GM18861 (cell line): ENCODE data around the gene SPATA13.
"Not testable (repeated sequence)": the region's sequence is repeated elsewhere in the genome, so short reads cannot be mapped to it uniquely, and the experiment has no call there.

Experiments
- ATAC-seq: cut with Tn5 transposase; IDR thresholded peaks from one replicate; pipeline ENCODE4 v1.9.1; 2021; ENCODE audit not compliant: unreplicated experiment

Gene SPATA13

DNA sequence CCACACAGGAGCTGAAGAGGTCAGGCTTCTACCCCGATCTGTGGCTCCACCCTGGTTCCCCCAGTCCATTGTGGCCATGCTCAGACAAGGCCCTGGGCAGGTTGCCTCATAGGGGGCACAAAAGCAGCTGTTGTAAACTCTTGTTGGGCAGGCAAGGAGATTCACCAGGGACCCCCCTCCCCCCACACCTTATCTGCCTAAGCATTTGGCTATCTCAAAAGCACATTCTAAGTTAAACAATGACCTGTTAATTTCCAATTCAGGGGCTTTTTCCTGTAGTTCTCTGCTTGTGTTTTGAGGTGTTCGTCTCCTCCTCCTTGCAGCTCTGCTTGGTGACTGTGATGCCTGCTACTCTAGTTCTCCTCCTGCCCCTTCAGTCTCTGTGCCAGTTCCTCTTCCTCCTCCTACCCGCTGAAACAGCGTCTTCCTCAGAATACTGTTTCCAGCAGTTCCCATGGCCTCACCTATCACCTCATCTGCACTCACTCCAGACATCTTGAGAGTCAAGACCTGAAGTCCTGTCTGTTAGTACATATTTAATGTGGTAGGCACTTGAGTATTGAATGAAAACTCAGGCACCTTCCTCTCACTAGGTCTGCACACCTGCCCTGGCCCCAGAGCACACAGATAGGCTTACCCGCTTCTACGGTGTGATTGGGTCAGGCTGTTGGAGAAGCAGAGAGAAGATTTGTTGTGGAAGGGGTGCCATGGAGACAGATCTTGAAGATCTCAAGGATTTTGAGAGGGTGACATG is 31.7 kb downstream of the SPATA13 start:
- ATAC-seq, result no peak

DNA sequence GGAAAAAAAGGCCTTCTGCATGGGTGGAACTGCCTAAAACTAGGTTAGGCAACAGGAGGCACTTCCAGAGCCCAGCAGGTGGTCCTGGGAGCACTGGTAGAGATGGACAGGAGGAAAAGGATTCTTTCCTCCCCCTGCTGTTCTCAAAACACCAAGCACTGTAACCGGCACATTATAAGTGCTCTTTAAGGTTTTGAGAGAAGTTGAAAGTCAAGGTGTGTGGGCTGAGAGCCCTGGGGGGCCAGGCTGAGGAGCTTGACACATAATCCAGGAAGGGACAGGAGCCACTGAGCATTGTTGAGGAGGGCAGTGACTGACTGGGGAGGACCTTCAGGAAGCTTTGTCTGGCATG is 32.3 kb downstream of the SPATA13 start:
- ATAC-seq, result no peak

DNA sequence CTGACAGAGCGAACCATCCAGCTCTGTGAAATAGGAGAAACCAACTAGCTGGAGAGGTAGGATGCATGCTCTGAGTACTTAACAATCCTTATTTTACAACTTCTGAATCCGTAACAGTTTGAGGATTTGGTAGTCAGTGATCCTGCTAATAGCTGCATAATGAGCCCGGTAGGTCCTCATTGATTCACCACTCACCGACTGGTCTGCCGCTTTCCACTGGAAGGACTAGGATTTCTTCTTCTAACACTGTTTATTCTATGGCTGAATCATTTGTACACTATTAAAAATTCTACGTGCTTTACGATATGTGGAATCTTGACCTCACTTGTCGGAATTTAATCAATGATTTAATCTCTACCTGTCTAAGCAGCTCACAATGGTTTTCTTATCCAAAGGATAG is 33.9 kb downstream of the SPATA13 start:
- ATAC-seq, result no peak

GRCh38 chr13:24195626-24196025 is 35.1 kb downstream of the SPATA13 start:
- ATAC-seq, result no peak

- ATAC-seq, result no peak
These were observed 36.2 kb downstream of the SPATA13 start for GRCh38 chr13:24196593-24197197.

- no peak for ATAC-seq
These were observed 38.5 kb downstream of the SPATA13 start for GRCh38 chr13:24199016-24199415.

DNA sequence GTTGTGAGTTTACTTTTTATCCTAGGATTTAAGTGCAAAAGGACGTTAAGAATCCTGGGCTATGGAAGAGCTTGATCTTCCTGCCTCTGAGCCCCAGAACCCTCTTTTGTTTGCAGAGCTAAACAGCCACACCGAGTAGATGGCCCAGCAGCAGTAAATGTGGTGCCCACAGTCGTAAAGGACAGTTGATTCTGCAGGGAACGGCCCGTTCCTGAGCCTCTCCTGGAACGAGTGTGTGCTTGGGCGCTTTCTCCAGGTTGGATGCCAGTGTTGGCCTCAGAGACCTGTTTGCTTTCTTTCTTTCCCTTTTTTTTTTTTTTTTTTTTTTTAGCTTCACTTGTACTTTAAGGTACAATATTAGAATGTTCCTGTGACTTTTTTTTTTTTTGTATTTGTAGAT is 41.7 kb downstream of the SPATA13 start:
- no peak for ATAC-seq

GRCh38 chr13:24203273-24203672 is 42.8 kb downstream of the SPATA13 start:
- ATAC-seq, result no peak

DNA sequence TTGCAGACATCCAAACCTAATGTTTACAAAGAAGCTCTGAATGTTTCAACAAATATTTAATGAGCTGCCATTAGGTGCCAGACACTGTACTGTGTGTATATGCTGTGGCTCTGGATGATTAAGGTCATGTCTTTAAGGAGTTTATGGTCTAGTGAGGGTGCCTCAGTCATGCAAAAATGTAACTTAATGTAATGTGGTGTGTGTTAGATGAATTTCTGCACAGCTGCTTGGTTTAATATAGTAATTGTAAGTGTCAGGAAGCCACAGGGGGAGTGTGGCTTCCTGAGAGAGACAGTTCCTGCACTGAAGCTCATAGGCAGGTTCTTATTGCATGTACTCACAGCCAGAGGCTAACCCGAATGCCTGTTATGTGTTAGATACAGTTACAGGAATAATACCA is 43.3 kb downstream of the SPATA13 start:
- no peak for ATAC-seq

GRCh38 chr13:24205076-24205475 is 44.6 kb downstream of the SPATA13 start:
- not testable (repeated sequence) for ATAC-seq

- no peak for ATAC-seq
These were observed 47.5 kb downstream of the SPATA13 start for GRCh38 chr13:24207841-24208667.

GRCh38 chr13:24209138-24209537 is 48.6 kb downstream of the SPATA13 start:
- ATAC-seq, result no peak

GRCh38 chr13:24212254-24212653 is 51.7 kb downstream of the SPATA13 start:
- ATAC-seq, result no peak

- ATAC-seq, result no peak
These were observed 52.2 kb downstream of the SPATA13 start for GRCh38 chr13:24212674-24213073.

- ATAC-seq, result no peak
These were observed 53.4 kb downstream of the SPATA13 start for GRCh38 chr13:24213932-24214331.

DNA sequence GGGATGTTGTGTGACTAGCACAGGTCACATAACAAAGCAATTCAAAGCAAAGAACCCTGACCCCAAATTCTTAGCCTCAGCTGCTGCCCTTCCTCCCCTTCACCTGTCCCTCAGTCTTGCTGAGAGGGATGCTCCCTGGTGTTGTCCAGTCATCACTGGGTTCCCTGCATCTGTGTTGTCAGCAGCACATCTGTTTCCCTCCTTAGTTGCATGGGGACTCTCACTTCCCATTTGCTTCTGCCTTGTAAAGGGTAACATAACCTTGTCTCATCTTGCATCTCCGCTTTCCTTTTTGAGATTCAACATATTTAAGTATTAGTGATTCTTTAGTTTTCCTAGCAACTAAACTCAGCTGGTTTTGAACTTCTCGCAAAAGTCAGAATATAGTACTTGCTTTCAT is 54.0 kb downstream of the SPATA13 start:
- no peak for ATAC-seq

DNA sequence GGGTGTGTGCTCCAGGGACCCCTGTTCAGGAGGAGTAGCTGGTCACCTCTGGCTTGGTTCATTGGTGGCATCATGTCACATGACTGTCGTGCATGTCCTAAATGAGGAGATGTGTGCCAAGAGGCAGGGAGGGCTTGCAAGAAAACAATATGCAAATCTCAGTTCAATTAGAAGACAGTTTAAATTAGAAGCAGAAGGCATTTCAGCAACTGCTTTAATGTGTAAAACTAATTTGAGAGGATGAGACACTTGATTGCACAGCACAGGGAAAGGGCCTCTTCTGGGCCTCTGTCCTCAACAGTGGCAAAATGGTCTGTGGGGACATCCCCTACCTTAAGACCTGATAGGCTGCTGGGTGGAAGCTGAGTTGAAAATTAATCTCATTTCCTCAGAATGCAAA is 54.6 kb downstream of the SPATA13 start:
- peak; percentile 84 for ATAC-seq

- no peak for ATAC-seq
These were observed 55.2 kb downstream of the SPATA13 start for GRCh38 chr13:24215732-24216131.

DNA sequence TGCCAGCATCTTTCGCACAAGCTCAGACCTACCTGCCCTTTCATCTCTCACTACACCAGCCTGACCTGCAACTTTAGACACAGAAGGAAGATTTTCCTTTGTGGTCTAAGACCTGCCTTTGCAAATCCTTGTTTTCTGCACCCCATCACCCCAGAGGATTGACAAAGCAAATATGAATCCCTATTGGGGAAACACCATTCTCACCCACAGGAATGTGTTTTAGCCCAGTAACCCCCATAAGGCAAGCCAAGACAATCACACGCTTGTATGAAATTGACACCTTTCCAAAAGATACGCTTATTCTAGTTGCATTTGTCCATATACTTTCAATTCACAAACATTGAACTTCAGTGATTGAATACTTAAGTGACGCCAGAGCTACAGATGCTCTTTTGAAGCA is 55.7 kb downstream of the SPATA13 start:
- ATAC-seq, result no peak

DNA sequence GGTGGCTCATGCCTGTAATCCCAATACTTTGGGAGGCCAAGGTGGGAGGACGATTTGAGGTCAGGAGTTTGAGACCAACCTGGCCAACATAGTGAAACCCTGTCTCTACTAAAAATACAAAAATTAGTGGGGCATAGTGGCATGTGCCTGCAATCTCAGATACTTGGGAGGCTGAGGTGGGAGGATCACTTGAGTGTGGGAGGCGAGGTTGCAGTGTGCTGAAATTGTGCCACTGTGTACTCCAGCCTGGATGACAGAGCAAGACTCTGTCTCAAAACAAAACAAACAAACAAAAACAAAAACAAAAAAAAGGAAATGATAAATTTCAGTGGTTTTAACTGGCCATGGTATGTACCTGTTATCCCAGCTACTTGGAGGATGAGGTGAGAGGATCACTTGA is 56.3 kb downstream of the SPATA13 start:
- ATAC-seq, result not testable (repeated sequence)

DNA sequence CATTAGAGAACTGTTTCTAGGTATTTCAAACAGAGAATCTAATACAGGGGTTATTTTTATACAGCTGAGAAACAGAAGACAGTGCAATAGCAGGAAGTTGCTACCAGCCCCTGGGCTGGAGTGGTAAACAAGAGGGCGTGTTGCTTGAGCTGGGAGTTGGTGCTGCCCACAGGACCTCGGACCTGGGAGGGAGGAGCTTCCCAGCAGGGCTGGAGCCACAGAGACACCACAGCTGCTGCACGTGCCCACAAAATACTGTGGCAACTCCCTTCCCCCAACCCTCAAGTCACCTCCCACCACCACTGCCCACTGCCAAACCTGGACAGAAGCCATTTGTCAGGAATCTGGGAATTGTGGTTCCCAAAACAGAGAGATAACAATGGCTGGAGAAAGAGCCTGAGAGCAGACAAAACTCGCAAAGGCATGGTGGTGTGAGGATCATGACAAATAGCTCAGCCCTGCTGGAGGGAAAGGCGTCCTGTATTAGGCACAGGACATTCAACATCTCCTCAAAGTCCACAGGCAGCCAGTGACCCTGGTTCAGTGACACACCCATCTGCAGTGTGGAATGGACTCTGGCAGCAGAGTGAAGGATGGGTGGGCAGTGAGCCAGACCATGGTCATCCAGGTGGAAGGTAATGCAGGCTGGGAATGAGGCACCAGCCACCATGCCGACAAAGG is 57.2 kb downstream of the SPATA13 start:
- ATAC-seq, result no peak
